Vagina (tissue), 2 donors: ENCODE measurements around the gene MACF1. TPM values are rescaled to one million over a fixed set of nuclear protein-coding genes. Genes with fewer than 3 reads are reported as not detected.
"Not testable (repeated sequence)": the region's sequence is repeated elsewhere in the genome, so short reads cannot be mapped to it uniquely, and the experiment has no call there.

Experiments
- DNase-seq, 2 donors: peaks; one replicate each; pipeline ENCODE4 v3.0.0-alpha.2; 2017; ENCODE audit errors: extremely low spot score in 2 of 2
- H3K27ac ChIP-seq: fragments of 200-600 bp; sonication (generic); one replicate; pipeline ENCODE4 v1.5.1; 2019
- H3K27me3 ChIP-seq: fragments of 200-600 bp; sonication (generic); one replicate; pipeline ENCODE4 v1.5.1; 2019
- H3K36me3 ChIP-seq, 2 donors: fragments of 200-600 bp; sonication (generic); one replicate each; pipeline ENCODE4 v1.5.1; 2017 to 2019
- H3K4me1 ChIP-seq: fragments of 200-600 bp; sonication (generic); one replicate; pipeline ENCODE4 v1.5.1; 2019
- H3K4me3 ChIP-seq, 2 donors: fragments of 200-600 bp; sonication (generic); 1 replicate in 1 of 2; 2 replicates in 1 of 2; pipeline ENCODE4 v1.5.1; 2016 to 2019
- H3K9me3 ChIP-seq: fragments of 200-600 bp; sonication (generic); one replicate; pipeline ENCODE4 v1.5.1; 2019
- POLR2A ChIP-seq, 2 donors: fragments of 450-650 bp; IDR thresholded peaks; one replicate each; pipeline ENCODE4 v1.6.1; 2017; ENCODE audit warnings: antibody characterized with exemption in 2 of 2, mild to moderate bottlenecking in 2 of 2, moderate library complexity in 2 of 2
- POLR2AphosphoS5 ChIP-seq, 2 donors: sonication (generic); formaldehyde crosslinking; IDR thresholded peaks; one replicate each; pipeline ENCODE4 v1.9.0; 2017; ENCODE audit warnings: antibody characterized with exemption in 2 of 2, mild to moderate bottlenecking in 2 of 2, low read depth in 1 of 2; ENCODE audit not compliant: insufficient read depth in 1 of 2
- intact Hi-C: fragments of 100-400 bp; cut with DNase I; formaldehyde crosslinking; loops from one replicate; pipeline ENCODE4 v1.15.1; 2023
- total RNA-seq: library from RNA; depleted of rRNA; stranded (reverse); fragments of >200 nt; gene quantifications from one replicate; pipeline ENCODE4 v1.2.3, GENCODE V29; 2016
- TF ChIP-seq, protein P1 (sequence below), 3 experiments: fragments of 450-650 bp in 2 of 3; fragments of 200-600 bp in 1 of 3; sonication (generic) in 1 of 3; IDR thresholded peaks; one replicate each; pipeline ENCODE4 v1.5.1; 2017 to 2019; ENCODE audit warnings: antibody characterized with exemption in 3 of 3, mild to moderate bottlenecking in 2 of 3, moderate library complexity in 2 of 3

MACF1 gene
- total RNA-seq, 1 donor from 2014 or later: 291 TPM

GRCh38 chr1:39500862-39501389, 296.4 kb downstream of the MACF1 start:
- H3K36me3 ChIP-seq: no peaks in the 10 kb centered on the region
- no peak overlapping the region for H3K27ac ChIP-seq
- no peaks in the 10 kb centered on the region for H3K4me1 ChIP-seq
- TF ChIP-seq POLR2A (IDR thresholded peaks at IDR 0.05): no peak
- TF ChIP-seq POLR2AphosphoS5 (IDR thresholded peaks at IDR 0.05; ENCODE audit: insufficient read depth in 1 of 2, low read depth in 1 of 2): no peak
- TF ChIP-seq, protein P1, sequence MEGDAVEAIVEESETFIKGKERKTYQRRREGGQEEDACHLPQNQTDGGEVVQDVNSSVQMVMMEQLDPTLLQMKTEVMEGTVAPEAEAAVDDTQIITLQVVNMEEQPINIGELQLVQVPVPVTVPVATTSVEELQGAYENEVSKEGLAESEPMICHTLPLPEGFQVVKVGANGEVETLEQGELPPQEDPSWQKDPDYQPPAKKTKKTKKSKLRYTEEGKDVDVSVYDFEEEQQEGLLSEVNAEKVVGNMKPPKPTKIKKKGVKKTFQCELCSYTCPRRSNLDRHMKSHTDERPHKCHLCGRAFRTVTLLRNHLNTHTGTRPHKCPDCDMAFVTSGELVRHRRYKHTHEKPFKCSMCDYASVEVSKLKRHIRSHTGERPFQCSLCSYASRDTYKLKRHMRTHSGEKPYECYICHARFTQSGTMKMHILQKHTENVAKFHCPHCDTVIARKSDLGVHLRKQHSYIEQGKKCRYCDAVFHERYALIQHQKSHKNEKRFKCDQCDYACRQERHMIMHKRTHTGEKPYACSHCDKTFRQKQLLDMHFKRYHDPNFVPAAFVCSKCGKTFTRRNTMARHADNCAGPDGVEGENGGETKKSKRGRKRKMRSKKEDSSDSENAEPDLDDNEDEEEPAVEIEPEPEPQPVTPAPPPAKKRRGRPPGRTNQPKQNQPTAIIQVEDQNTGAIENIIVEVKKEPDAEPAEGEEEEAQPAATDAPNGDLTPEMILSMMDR (IDR thresholded peaks at IDR 0.05): no peak
- no peaks in the 10 kb centered on the region for H3K9me3 ChIP-seq
- DNase-seq: no peak
- no peak overlapping the region for H3K4me3 ChIP-seq
- no peaks in the 10 kb centered on the region for H3K27me3 ChIP-seq
- intact Hi-C loops: no loop called here

DNA sequence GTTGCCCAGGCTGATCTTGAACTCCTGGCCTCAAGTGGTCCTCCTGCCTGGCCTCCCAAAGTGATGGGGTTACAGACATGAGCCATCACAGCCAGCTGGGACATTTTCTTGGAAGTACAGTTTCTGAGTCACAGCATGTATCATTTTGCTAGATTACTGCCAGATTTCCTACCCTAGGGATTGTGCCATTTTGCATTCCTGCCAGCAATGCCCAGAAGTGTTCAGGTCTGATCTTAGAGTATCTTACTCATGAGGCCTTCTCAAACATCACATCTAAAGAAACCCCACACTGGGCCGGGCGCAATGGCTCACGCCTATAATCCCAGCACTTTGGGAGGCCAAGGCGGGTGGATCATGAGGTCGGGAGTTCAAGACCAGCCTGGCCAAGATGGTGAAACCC, 297.2 kb downstream of the MACF1 start:
- intact Hi-C loops: no loop called here
- H3K27ac ChIP-seq: no peak overlapping the region
- H3K4me1 ChIP-seq: no peaks in the 10 kb centered on the region
- H3K9me3 ChIP-seq: no peaks in the 10 kb centered on the region
- no peaks in the 10 kb centered on the region for H3K27me3 ChIP-seq
- no peak overlapping the region for H3K4me3 ChIP-seq
- no peak for DNase-seq
- TF ChIP-seq POLR2A (IDR thresholded peaks at IDR 0.05) (no peak), POLR2AphosphoS5 (IDR thresholded peaks at IDR 0.05; ENCODE audit: insufficient read depth in 1 of 2, low read depth in 1 of 2) (no peak)
- TF ChIP-seq, protein P1 (IDR thresholded peaks at IDR 0.05): no peak
- no peaks in the 10 kb centered on the region for H3K36me3 ChIP-seq

GRCh38 chr1:39504436-39504835, 299.9 kb downstream of the MACF1 start:
- H3K4me1 ChIP-seq, H3K36me3 ChIP-seq, H3K9me3 ChIP-seq, intact Hi-C loops, H3K4me3 ChIP-seq, H3K27ac ChIP-seq, H3K27me3 ChIP-seq, DNase-seq: not testable (repeated sequence)

GRCh38 chr1:39505289-39505688, 300.8 kb downstream of the MACF1 start:
- no peak for TF ChIP-seq POLR2AphosphoS5 (IDR thresholded peaks at IDR 0.05; ENCODE audit: insufficient read depth in 1 of 2, low read depth in 1 of 2)
- no peak for TF ChIP-seq POLR2A (IDR thresholded peaks at IDR 0.05)
- TF ChIP-seq, protein P1 (IDR thresholded peaks at IDR 0.05): no peak
- intact Hi-C loops: no loop called here
- H3K36me3 ChIP-seq: no peaks in the 10 kb centered on the region
- no peak for DNase-seq
- no peaks in the 10 kb centered on the region for H3K4me1 ChIP-seq
- no peak overlapping the region for H3K27ac ChIP-seq
- H3K27me3 ChIP-seq: no peaks in the 10 kb centered on the region
- H3K4me3 ChIP-seq: no peak overlapping the region
- H3K9me3 ChIP-seq: no peaks in the 10 kb centered on the region

DNA sequence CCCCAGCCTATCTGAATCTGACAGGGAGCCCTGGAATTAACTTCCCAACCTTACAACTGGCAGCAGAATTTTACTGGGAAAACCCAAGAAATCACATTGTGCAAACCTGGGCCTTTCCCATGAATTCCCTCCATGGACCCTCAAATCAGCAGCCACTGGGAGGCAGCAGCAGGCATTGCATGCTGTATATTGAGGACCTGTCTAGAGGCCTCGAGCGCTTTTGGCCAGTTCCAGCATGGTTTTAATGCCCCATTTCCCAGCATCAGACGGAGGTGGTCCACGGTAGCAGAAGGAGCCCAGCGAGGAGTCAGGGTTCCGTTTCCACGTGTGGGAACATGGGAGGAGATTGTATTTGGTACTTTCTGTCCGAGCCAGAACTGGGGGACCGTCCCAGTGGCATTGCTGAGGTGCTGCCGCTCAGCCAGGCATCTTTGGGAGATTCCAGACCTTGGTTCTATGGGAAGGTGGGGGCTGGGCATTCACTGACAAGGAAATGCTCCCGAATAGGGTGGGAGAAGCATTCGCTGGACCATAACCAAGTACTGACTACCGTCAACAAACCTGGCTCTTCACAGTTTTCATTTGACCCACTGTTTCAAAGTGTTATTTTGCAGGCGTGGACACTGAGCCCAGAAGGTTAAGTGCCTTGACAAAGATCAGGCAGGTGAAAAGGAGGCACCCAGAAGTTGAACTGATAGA, 302.9 kb downstream of the MACF1 start:
- Histone ChIP-seq H3K9me3 (no peaks in the 10 kb centered on the region), H3K4me3 (no peak overlapping the region), H3K4me1 (no peaks in the 10 kb centered on the region), H3K36me3 (no peaks in the 10 kb centered on the region), H3K27me3 (no peaks in the 10 kb centered on the region), H3K27ac (no peak overlapping the region)
- intact Hi-C loops: no loop called here
- no peak for DNase-seq
- TF ChIP-seq POLR2AphosphoS5 (IDR thresholded peaks at IDR 0.05; ENCODE audit: insufficient read depth in 1 of 2, low read depth in 1 of 2) (no peak), POLR2A (IDR thresholded peaks at IDR 0.05) (no peak)
- TF ChIP-seq, protein P1 (IDR thresholded peaks at IDR 0.05): no peak
